GM19452 (cell line): ENCODE data around the gene NMUR1.

Experiments
- ATAC-seq: cut with Tn5 transposase; IDR thresholded peaks from one replicate; pipeline ENCODE4 v1.9.1; 2021; ENCODE audit not compliant: unreplicated experiment

The NMUR1 gene

GRCh38 chr2:231488331-231488730 lies 41.9 kb downstream of the NMUR1 start:
- no peak for ATAC-seq

GRCh38 chr2:231486851-231487596 lies 43.2 kb downstream of the NMUR1 start:
- no peak for ATAC-seq

GRCh38 chr2:231483398-231484329 lies 46.6 kb downstream of the NMUR1 start:
- no peak for ATAC-seq

GRCh38 chr2:231482806-231483391 lies 47.3 kb downstream of the NMUR1 start:
- no peak for ATAC-seq

- no peak for ATAC-seq
Observed at GRCh38 chr2:231480781-231481180, 49.5 kb downstream of the NMUR1 start.

GRCh38 chr2:231479455-231479854 lies 50.8 kb downstream of the NMUR1 start:
- no peak for ATAC-seq

- no peak for ATAC-seq
Observed at GRCh38 chr2:231476920-231477319, 53.3 kb downstream of the NMUR1 start.

- no peak for ATAC-seq
Observed at GRCh38 chr2:231475965-231476364, 54.3 kb downstream of the NMUR1 start.
